Neutrophil (primary cell): ENCODE results near the gene RANBP17.
"Not testable (repeated sequence)": the region's sequence is repeated elsewhere in the genome, so short reads cannot be mapped to it uniquely, and the experiment has no call there.

Source experiments
- H3K27ac ChIP-seq: fragments of 200-600 bp; sonication (generic); 2 replicates; pipeline ENCODE4 v1.5.1; 2016; ENCODE audit warnings: mild to moderate bottlenecking, moderate library complexity
- H3K27me3 ChIP-seq: fragments of 200-600 bp; sonication (generic); 2 replicates; pipeline ENCODE4 v1.6.0; 2016; ENCODE audit warnings: mild to moderate bottlenecking
- H3K36me3 ChIP-seq: fragments of 200-600 bp; sonication (generic); 2 replicates; pipeline ENCODE4 v1.5.1; 2017
- H3K4me1 ChIP-seq, 2 experiments: fragments of 200-600 bp in 1 of 2; sonication (generic) in 1 of 2; 1 replicate in 1 of 2; 2 replicates in 1 of 2; pipeline versions ENCODE4 v1.5.1 to v1.6.1; 2013 to 2016; ENCODE audit warnings: low read depth in 1 of 2, low read length in 1 of 2, mild to moderate bottlenecking in 1 of 2, moderate library complexity in 1 of 2; ENCODE audit not compliant: control insufficient read depth in 1 of 2, insufficient read depth in 1 of 2
- H3K4me3 ChIP-seq, 2 experiments: fragments of 200-600 bp in 1 of 2; sonication (generic) in 1 of 2; 1 replicate in 1 of 2; 2 replicates in 1 of 2; pipeline ENCODE4 v1.5.1; 2013 to 2016; ENCODE audit warnings: low read depth in 1 of 2, low read length in 1 of 2, mild to moderate bottlenecking in 1 of 2, moderate library complexity in 1 of 2
- H3K9me3 ChIP-seq: fragments of 200-600 bp; sonication (generic); 2 replicates; pipeline ENCODE4 v1.5.1; 2016
- CTCF ChIP-seq: fragments of 200-600 bp; sonication (generic); IDR thresholded peaks from 2 replicates; pipeline ENCODE4 v1.5.1; 2016; ENCODE audit warnings: antibody characterized with exemption

Gene RANBP17

DNA sequence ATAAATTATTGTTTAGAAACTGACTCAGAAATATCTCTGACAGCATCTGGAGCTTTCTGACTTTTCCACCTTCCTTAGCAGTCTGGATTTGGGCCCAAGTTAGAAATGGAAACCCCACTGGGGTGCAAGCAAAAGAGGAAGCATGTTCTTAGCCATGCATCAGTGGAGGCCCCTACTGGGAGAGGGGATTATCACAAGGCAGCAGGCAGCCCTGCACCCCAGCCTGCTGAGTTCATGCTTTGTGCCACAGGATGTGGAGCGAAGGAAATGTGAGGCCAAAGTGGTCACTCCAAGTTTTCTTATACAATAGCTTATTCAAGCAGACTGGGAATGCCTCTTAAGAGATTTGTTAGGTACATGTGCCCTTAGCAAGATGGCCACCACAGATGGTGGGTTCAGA, 300.8 kb downstream of the RANBP17 start:
- Histone ChIP-seq H3K27me3 (peaks cover 11% of the 10 kb centered on the region), H3K4me3 (no peak overlapping the region), H3K36me3 (no peaks in the 10 kb centered on the region), H3K4me1 (no peaks in the 10 kb centered on the region), H3K27ac (no peak overlapping the region), H3K9me3 (no peaks in the 10 kb centered on the region)
- TF ChIP-seq CTCF = no peak

DNA sequence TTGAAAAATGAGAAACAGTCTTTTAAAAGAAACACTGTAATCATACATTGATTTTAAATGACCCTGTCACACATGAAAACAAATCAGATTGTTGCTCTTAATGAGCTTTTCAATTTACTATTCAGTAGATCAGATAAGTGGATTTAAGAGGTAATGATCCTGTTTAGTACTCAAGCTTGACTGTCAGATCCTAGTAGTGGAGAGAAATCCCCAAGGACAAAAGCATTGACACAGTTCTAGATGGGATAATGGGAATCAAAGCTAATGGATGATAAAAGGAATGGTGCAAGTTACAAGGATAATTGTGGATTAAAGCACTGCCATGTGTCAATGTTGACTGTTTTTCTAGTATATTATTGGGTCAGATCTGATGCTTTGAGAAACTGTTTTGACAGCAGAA, 304.9 kb downstream of the RANBP17 start:
- Histone ChIP-seq H3K27me3 (peaks cover 26% of the 10 kb centered on the region), H3K36me3 (no peaks in the 10 kb centered on the region), H3K4me3 (no peak overlapping the region), H3K4me1 (no peaks in the 10 kb centered on the region), H3K27ac (no peak overlapping the region), H3K9me3 (no peaks in the 10 kb centered on the region)
- TF ChIP-seq CTCF = no peak

- no peaks in the 10 kb centered on the region for H3K9me3 ChIP-seq
- no peak overlapping the region for H3K27ac ChIP-seq
- H3K36me3 ChIP-seq = no peaks in the 10 kb centered on the region
- TF ChIP-seq CTCF = no peak
- H3K4me3 ChIP-seq = no peak overlapping the region
- no peaks in the 10 kb centered on the region for H3K4me1 ChIP-seq
- peaks cover 26% of the 10 kb centered on the region for H3K27me3 ChIP-seq
Observed at GRCh38 chr5:171168171-171168570, 306.4 kb downstream of the RANBP17 start.

DNA sequence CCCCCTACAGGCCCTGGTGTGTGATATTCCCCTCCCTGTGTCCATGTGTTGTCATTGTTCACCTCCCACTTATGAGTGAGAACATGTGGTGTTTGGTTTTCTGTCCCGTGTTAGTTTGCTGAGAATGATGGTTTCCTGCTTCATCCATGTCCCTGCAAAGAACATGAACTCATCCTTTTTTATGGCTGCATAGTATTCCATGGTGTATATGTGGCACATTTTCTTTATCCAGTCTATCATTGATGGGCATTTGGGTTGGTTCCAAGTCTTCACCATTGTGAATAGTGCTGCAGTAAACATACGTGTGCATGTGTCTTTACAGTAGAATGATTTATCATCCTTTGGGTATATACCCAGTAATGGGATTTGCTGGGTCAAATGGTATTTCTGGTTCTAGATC, 313.1 kb downstream of the RANBP17 start:
- not testable (repeated sequence) for H3K4me1 ChIP-seq, H3K36me3 ChIP-seq, H3K9me3 ChIP-seq, H3K27ac ChIP-seq, H3K4me3 ChIP-seq, H3K27me3 ChIP-seq

GRCh38 chr5:171175746-171176145, 313.9 kb downstream of the RANBP17 start:
- Histone ChIP-seq H3K27me3 (peaks cover 1% of the 10 kb centered on the region), H3K4me3 (no peak overlapping the region), H3K4me1 (no peaks in the 10 kb centered on the region), H3K36me3 (no peaks in the 10 kb centered on the region), H3K9me3 (no peaks in the 10 kb centered on the region), H3K27ac (no peak overlapping the region)
- no peak for TF ChIP-seq CTCF

DNA sequence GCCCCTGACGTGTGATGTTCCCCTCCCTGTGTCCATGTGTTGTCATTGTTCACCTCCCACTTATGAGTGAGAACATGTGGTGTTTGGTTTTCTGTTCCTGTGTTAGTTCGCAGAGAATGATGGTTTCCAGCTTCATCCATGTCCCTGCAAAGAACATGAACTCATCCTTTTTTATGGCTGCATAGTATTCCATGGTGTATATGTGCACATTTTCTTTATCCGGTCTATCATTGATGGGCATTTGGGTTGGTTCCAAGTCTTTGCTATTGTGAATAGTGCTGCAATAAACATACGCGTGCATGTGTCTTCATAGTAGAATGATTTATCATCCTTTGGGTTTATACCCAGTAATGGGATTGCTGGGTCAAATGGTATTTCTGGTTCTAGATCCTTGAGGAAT, 316.4 kb downstream of the RANBP17 start:
- not testable (repeated sequence) for H3K4me3 ChIP-seq

DNA sequence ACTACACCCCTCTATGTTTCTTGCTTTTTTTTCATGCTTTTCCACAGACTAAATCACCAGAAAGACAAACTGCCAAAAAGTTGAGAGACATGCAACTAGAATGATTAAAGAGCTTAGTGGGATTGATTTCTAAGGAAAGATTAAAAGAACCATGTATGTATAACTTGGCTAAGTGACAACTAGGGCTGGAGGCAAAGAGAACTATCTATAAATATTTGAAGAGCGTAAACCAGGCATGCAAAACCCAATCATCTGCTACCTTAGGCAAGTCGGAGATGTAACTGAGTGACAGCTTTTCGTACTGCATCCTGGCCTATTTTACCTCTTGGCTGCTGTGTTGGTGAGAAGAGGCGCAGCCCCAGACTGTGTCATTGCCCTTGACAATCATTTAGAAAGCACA, 326.2 kb downstream of the RANBP17 start:
- H3K27me3 ChIP-seq = no peaks in the 10 kb centered on the region
- TF ChIP-seq CTCF = no peak
- no peak overlapping the region for H3K4me3 ChIP-seq
- no peaks in the 10 kb centered on the region for H3K36me3 ChIP-seq
- no peaks in the 10 kb centered on the region for H3K9me3 ChIP-seq
- no peaks in the 10 kb centered on the region for H3K4me1 ChIP-seq
- H3K27ac ChIP-seq = no peak overlapping the region

More for the DNA sequence above, 316.4 kb downstream of the RANBP17 start:
- not testable (repeated sequence) for H3K27me3 ChIP-seq, H3K27ac ChIP-seq, H3K36me3 ChIP-seq, H3K4me1 ChIP-seq, H3K9me3 ChIP-seq
